Stimulated activated CD8-positive, alpha-beta memory T cell treated with anti-CD3 and anti-CD28 coated beads, Interleukin-12 subunit alpha, Interleukin-12 subunit beta, amount 100 ng/mL, for 24 hours (primary cell): Measurements from ENCODE around the gene REXO5.
A peak's percentile ranks its signal among the peaks of the same experiment; 100 is the strongest.
"Not testable (repeated sequence)": the region's sequence is repeated elsewhere in the genome, so short reads cannot be mapped to it uniquely, and the experiment has no call there.

ENCODE experiments used
- DNase-seq: peaks from one replicate; pipeline ENCODE4 v3.0.0-alpha.2; 2020; ENCODE audit errors: extremely low read depth

REXO5 gene

DNA sequence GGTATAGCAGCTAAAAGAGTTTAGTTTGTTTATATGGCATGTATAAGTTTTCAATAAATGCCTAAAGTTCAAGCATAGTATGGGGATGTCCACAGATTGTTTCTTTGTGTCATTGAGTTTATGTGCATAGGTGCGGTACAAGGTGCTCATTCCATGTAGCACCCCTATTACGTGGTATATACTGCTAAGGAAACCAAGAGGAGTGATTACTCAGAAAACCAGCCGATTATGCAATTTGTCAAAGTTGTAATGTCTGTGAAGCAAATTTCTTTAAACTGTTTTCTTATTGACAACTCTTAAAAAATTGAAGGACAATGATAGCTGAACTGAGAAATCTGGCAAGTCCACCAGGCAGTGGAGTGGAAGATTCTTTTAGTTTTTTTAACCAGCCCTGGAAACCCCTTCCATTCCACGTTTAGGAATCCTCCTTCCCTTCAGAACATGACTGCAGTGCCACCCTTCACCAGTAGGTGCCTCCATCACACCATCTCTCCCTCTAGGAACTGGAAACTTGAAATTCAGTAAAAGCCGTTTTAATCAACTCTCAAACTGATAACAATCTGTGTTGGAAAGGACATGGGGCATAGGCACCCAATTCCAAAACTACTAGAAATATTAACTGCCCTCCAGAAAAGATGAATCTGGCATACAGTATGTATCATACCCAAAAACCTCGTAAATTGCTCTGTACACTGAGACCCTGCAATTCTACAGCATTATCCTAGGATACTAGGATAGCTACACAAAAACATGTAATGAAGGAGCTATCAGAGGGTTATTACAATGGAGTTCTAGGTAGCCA is 43.5 kb downstream of the REXO5 start:
- peak; percentile 16 for DNase-seq

DNA sequence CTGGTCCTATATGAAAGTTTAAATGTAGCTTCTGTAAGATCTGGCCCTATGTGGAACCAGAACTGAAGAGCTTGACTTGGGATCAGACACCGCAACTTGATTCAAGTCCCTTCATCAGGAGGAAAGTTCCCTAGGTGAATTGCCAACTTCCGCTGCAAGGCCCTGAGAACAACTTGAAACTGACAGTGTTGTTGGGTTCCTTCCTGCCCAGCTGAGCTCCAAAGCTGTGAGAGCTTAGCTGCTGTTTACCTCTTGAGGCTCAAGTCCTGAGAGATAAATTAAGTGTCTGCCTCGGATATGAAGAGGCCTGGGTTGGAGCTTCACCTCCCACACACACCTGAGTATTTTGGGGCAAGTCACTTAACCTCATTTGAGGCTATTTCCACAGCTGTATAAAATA is 44.7 kb downstream of the REXO5 start:
- DNase-seq: no peak

DNA sequence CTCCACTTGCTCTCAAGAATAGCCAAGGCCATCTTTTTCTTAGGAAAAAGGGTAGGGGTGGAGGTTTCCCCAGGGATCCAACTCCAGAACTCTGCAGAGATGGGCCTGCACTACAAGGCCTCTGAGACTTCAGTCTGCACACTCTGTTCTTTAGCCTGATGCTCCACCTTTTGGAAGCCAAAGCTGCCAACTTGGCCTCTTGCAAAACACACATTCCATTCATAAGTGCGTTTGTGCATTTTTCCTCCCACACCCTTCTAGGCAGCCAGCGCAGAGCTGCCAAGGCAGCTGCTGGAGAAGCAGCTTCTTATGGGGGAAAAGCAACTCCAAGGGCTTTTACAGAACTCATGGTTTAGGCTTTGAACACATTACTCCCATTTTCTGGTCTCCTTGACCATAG is 45.3 kb downstream of the REXO5 start:
- DNase-seq: no peak

DNA sequence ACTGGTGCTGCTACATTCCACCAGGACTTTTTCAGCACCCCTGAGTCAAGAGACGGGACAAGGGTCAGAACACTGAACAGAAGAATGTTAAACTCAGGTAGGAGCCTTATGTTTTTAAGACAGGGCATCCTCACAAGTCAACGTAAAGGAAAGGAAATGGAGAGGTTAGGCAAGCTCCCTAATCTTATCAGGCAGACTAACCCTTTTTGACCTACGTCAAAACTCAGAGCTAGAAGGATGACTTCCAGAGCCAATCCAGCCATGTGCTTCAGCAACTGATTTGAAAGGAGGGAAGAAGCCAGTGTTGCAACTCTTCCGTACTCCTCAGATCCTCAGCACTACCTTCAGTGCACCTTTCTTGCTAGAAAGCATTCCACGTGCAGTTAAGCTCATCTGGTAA is 46.8 kb downstream of the REXO5 start:
- DNase-seq: no peak

DNA sequence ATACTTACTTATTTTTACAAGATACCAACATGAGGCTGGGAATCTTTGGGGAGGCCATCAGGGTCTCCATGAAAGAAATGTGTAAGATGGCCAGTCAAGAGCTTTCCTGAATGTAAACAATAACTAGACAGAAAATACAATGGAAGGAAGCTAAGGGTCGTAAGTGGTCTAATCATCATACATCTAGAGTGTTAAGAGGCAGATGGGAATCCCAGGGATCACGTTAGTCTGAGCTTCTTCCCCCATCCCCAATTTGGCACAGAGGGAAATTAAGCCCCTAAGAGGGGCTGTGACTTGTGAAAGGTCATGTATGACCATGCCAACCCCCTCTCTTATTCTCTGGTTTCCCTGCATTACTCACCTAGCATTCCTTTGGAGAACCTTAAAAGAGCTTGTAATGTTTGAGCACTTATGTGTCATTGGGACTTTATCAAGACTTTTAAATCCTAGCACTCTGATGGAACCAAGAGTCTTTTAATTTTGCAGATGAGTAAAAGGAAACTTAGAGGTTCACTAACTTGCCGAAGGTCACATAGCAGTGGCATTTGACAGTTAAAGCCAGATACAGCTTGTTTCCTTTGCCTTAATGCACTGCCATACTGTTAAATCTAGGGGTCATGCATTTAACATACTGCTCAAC is 47.8 kb downstream of the REXO5 start:
- no peak for DNase-seq

DNA sequence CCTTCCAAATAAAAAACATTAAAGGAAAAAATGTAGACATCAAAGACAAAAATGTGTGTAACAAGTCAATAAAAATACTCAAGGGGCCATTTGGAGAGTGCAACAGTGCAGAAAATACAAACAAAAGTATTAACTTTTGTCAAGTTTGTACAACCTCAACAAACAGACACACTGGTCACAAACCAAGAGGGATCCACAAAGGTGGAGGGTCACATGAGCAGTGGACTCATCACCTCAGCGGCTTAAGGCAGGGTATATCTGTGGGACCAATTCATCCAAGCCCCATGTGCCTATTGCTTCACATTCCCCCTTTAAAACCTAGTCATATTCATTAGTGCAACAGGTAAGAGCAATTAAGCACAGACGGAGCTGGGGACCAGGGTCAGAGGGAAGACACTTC is 48.6 kb downstream of the REXO5 start:
- DNase-seq: no peak

DNA sequence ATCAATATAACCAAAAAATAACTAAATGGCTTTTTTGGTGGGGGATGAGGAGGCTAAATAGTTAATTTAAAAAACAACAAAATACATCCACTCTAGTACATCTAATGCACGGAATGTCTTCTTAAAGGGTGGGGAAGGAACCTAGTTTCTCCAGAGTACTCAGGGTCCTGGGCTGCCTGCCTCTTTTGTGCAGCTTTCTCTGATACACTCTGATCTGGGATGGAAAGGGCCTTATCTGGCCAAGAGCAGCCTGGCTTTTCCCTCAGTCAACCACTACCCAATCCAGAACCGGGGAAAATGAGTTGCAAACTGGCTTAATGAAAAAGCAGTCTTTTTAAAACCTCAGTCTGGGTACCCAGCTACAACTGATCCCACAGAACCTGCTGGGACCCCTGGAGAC is 51.0 kb downstream of the REXO5 start:
- no peak for DNase-seq

DNA sequence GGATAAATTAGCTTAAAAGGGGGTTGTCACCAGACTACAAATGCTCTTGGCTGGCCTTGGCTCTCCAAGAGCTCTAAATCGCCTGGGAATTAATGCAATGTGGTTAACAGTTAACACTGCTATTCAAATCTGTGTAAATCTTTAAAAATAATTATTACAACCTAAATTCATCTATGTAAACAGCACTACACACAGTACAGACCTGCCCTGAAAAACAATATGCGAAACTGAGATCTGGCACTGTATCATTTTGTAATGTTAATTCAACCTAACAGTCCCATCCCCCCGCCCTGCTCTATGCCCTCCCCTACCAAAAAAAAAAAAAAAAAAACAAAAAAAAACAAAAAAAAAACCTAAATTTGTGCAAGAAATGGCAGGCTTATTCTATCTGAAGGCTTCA is 52.9 kb downstream of the REXO5 start:
- no peak for DNase-seq

DNA sequence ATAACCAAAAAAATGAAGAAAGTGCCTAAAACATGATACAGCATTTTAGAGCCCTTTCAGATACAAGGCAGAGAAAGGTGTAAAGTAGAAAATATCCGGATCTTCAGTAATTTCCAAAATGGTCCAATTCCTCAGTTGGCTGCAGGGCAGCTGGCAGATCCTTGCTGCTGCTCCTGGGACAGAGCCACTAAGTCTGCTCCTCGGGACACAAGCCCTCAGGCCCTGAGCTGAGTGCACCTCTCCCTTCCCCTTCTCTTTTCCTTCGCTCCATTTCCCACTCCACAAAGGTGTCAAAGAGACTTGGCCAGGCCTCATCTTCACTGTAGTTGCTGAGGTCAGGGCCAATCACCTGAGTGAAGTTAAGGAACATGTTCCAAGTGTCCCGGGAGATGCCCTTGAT is 53.4 kb downstream of the REXO5 start:
- no peak for DNase-seq

DNA sequence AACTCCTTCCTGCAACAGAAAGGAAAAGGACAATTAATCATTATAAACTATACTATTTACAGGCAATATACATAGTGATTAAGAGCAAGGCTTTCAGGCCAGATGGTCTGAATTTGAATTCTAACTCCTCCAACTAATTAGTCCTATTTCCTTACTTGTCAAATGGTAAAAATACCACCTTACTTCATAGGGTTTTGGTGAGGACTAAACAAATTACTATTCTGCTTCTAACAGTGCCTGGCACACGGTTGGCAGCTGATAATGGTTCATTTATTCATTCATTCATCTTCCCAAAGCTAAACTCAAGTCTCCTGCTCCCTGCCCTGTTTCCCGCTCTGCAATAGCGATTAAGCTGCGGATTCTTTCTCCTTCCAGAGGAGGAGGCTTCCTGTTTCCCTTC is 54.0 kb downstream of the REXO5 start:
- DNase-seq: no peak

DNA sequence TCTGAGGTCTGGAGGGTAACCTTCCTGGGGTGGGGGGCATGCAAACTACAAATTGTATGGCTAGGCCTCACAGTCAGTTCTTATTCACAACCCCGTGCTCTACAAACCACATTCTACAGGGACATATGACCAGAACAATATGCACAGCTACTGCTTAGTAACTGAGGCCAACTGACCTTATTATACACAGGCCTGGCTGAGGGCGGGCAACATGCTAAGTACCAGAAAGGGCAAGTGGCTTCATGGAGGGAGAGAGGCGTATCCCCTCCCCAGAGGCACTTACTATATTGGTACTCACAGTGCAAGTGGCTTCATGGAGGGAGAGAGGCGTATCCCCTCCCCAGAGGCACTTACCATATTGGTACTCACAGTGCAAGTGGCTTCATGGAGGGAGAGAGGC is 54.7 kb downstream of the REXO5 start:
- DNase-seq: not testable (repeated sequence)

DNA sequence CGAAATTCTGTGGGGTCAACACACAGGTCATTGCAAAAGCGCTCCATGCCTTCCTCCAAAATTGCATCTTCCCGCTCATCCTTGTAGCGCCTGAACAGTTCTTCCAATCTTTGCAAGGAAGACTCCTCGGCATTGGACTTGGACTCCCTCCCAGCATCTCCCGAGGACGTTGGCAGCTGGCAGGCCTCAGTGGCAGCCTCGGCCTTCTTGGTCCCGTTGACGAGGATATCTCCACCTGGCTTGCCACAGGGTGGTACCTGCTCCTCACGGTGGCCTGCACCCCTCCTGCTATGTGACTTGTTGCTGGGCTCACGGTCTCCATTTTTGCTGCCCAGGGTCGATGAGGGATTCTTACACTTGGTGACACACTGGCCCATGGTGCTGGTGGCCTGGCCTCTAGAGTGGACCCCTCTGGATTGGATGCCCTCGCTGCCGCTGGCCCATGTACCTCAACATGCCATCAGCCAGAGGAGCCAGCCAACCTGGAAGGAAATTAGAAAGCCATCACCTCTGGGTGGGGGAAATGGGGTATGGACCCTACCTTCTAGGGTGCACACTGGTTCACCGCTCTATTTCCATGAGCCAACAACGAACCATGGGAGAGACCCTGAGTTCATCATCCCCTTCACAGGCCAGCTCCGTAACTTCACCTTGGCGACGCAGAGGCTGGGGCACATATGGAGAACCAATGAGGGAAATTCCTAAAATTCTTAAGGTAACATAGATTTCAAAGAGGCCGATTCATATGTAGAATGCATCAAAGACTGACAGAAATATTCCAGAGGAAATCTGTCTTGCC is 56.0 kb downstream of the REXO5 start:
- DNase-seq: no peak

DNA sequence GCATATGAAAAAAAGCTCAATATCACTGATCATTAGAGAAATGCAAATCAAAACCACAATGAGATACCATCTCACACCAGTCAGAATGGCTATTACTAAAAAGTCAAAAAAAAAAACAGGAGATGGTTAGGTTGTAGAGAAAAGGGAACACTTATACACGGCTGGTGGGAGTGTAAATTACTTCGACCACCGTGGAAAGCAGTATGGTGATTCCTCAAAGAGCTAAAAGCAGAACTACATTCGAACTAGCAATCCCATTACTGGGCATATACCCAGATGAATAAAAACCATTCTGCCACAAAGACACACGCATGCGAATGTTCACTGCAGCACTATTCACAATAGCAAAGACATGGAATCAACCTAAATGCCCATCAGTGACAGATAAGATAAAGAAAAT is 58.0 kb downstream of the REXO5 start:
- not testable (repeated sequence) for DNase-seq

DNA sequence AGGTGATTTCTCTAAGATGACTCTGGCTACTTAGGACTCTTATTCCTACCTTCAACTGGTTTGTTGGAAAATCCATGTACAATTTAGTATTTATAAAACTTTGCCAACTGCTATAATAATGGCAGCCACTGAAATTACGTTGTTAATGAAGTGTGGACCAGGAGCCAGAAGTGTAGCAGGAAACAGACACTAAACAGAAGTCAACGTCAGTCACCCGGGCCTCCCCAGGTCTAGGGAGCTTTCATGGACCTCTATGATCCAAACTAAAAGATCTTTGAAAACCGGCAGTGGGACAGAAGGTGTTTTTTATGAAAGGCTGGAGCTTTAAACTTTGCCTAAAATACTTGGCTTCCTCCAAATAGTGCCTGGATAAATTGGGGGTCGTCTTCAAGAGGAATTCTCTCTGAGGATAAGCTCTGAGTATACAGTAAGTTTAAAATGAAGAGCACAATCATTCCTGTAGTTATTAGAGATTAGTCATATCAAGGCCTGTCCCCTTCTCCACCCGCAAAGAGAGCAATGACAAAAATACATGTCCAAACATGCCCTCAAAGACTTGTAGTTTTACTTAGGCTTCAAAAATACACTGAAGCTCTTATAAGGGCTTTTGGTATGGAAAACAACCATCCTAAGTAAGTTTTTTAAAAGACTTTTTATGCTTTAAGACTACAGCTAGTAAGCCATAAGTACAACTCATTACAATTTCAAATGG is 59.2 kb downstream of the REXO5 start:
- no peak for DNase-seq

DNA sequence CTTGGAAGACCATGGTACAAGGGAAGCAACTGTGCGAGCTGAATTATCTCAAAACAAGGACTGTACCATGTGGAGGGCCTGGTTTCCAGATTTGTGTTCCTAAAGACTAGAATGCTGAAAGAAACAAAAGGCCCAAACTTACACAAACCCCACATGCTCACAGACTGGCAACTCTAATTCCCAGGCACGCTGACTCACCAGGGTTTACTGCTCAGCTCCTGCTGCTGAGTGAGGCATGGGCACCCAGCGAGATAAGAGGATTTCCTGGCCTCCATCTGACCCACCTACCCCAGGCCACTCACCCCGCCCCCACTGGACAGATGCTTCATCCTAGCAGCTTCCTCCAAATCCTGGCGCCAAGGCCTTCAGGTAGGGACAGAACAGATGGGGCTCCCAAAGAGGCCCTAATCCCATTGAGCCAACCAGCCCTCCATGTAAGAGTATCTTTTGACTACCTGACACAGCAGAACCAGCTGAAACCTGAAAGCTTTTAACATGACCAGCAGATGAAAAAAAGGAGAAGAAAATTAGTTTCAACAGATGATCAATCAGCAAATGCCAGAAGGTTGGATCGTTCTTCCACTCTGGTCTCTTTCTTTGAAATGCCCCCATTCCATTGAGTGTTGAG is 59.9 kb downstream of the REXO5 start:
- DNase-seq: no peak

DNA sequence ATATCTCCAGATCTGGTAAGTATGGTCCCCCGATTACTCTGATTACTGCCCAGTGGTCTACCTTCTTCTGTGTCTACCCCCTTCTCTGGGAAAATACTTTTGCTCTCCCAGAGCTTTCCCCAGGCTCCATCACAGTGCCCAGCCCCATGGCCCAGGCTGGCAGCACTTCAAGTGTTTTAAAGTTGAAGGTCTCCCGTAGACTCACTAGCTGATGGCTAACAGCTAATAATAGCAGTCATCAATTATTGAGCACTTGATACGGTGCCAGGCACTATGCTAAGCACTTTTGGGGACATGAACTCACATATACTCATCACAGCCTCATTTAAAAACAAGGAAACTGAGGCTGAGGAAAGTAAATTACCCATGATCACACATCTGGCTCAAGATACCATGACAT is 60.5 kb downstream of the REXO5 start:
- DNase-seq: no peak

DNA sequence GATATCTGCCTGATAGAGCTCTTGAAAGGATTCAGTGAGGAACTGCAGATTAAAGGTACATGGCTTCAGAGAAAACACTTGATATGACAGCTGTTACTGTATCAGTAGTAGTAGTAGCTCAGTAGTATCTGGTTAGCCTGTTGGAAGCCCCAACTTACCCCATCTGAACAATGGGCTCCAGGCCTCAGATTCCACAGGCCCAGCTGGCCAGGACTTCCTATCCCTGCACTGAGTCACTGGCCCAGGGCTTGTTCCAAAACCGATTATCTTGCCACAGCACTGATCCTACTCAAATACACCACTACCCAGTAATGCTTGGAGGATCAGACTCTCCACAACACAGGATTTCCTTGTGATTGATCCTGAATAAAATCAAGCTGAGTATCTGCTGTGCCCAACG is 61.3 kb downstream of the REXO5 start:
- DNase-seq: no peak

DNA sequence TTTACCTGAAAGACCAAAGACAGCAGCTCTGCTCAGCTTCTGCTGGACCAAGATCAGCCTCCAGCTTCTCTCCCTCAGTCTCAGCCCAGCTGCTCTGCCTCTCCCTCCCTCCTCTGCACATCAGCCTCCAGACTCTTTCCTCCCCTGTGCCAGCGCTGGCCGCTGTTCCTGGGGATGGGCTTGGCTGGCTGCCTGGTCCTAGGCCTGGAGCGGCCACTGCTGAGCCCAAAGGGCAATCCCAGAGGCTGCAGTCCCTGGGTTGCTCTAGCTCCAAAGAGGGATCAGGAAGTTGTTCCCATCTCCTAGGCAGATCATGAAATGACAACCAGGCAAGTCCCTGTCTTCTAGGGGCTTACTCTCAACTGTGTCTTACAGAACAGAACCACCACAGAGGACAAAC is 62.6 kb downstream of the REXO5 start:
- no peak for DNase-seq

DNA sequence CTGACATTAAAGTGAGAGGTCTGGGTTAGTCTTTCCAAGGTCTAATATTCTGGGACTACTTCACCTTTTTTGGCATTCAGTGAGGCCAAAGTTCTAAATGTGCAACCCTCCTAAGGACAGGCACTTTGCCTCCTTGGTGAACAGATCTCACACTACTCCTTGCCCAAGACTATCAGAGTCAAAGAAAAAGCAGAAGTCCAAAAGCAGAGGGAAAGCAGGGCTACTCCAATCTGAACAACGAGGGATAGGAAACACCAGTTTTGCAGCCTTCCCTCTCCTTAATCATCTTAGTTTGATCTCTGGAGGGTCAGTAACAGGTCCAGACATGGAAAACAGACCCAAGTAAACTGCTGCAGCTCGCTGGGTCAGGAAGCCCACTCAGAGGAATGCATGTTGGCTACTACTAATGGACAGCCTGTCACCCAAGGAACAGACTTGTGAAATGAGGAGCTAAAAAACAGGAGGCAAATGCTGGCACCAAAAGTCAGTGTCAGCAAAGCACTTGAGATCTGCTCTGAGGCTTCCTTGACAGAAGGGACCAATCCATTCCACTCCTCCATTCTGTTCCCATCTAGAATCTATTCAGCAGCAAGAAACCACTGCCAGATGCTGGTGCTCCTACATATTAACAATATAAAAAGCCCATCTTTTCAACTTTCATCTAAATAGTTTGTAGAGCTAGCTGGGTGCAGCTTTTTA is 63.9 kb downstream of the REXO5 start:
- DNase-seq: no peak

DNA sequence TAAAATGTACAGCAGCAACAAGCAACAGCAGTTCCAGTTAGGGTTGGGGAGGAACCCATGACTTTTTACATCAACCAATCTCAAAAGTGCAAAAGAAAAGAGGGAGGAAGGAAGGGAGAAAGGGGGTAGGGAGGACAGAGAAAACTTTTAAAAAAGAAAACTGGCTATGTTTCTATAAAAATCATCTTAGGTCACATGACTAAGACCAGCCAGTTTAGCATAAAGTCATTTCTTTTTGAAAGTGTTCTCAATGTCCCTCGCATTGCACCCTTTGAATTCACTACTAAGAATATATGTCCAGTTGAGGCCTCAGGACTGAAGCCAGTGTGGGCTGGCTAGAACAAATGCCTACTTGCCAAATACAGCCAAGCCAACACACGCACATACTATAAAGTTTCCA is 64.9 kb downstream of the REXO5 start:
- no peak for DNase-seq
